Activated CD4-positive, alpha-beta T cell treated with anti-CD3 and anti-CD28 coated beads, Interleukin-2, amount 50 U/mL, for 4 hours (primary cell): ENCODE measurements around the gene RECK.
"Not testable (repeated sequence)": the region's sequence is repeated elsewhere in the genome, so short reads cannot be mapped to it uniquely, and the experiment has no call there.

ENCODE experiments used
- DNase-seq, 2 experiments: peaks; one replicate each; pipeline ENCODE4 v3.0.0-alpha.2; 2020

RECK gene

DNA sequence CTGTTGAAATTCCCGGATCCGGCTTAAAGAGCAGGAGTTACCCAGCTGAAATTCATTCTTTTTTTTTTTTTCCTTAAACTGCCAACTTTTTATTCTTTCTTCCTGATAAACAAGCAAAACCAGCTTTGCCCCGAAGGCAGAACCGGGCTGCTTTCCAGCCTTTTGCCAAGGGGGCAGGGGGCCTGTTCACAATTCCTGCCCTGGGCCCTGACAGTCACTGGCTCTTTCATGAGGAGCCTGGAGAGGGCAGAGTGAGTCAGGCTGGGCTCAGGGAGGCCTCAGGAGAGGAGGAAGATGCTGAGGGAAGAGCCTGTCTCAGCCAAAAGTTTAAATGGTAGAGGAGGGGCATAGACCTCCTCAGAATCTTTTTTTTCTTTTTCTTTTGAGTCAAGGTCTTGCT is 104.6 kb downstream of the RECK start:
- no peak for DNase-seq

DNA sequence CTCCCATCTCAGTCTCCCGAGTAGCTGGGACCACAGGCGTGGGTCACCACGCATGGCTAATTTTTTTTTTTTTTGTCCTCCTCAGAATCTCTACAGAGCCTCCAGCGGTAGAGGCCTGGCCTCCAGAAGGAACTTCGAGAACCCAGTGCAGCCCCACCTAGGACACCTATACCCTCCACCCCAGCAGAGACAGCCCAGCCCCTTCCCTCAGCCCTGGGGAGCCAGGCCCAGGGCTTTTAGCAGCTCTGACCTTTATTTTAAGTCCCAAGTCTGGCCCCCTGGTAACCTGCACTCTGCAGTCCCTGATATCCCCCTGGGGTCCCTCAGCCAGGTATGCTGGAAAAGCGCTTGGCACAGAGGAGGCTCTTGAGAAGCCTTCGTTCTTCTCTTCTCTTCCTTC is 105.0 kb downstream of the RECK start:
- no peak for DNase-seq

DNA sequence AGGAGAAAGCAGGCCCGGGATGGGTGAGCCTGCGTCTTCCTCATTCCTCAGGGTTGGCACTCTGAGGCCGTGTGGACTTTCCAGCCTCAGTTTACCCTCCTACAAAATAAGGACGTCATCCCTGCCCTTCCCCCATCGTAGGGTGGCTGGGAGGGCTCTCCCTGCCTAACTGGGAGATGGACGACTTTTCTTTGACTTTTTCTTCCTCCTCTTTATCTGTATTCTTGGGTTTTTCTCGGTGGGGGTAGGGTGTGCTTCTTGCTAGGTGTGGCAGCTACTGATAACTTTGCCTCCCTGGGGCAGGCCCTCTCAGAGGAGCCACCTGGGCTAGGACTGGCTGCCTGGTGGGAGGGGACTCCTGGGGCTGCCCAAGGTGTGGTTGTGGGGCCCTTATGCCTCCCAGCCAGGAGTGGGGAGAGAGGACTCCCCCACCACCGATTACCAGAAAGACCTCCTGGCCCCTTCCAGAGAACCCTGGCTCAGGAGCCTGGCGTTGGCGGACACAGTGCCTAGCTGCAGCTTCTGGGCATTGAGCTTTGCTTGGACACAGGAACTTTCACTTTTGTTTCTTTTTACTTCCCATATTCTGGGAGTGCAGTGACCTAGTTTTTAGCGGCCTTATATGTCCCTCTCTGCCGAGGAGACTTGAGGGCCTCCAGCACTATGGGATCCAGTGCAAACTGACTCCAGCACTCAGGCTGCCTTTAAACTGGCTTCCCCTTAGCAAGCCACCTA is 106.0 kb downstream of the RECK start:
- DNase-seq = no peak

DNA sequence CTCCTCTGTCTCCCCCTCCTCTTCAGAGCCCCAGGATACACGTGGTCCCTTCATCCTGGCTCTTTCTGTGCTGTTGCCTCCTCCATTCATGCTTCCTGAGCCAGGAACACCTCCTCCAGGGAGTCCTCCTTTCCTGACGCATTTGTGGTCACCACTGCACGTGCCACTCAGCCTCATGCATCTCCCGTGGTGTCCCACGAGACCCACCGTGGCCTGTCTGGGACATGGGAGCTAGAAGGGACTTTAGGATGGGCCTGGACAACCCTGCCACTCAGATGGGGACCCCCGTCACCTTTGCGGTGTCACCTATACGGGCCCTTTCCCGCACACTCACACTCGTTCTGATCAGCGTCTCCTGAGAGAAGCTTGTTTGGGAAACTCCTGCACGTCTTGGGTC is 106.5 kb downstream of the RECK start:
- no peak for DNase-seq

DNA sequence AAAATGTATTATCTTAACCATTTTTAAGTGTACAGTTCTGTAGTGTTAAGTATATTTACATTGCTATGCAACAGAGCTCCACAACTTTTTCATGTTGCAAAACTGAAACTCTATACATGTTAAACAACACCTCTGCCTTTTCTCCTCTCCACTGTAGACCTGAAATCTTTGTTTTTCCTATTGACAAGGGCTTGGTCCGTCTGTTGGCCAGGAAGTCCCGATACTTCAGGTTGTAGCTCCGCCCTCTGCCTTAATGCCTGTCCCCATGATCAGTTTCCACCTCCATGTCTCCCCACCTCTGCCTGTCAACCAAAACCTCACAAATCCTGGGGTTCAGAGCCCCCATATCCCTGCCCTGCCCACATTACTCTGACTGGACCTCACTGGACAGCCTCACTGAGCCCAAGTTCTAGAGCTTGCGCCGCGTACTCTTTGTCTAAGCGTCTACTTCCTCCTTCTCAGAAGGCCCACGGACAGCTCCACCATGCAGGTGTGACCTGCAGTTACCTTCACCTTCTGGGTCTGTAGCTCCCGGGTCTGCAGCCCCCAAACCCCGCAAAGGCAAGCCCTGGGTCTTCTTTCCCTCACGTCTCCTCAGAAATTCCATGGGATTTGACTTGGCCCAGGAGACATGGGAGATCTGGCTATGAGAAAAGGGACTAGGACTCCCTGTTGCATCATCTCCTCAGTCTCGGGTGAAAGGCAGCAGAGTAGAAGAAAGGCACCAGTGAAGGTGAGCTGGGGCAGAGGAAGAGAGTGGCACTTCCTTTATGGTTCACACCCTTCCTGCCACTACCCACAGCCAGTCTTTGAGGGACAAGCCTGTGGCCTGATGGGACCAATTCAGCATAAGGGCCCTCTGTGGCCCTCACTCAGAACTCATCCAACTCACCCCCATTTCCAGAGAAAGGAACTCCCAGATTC is 107.9 kb downstream of the RECK start:
- no peak for DNase-seq

DNA sequence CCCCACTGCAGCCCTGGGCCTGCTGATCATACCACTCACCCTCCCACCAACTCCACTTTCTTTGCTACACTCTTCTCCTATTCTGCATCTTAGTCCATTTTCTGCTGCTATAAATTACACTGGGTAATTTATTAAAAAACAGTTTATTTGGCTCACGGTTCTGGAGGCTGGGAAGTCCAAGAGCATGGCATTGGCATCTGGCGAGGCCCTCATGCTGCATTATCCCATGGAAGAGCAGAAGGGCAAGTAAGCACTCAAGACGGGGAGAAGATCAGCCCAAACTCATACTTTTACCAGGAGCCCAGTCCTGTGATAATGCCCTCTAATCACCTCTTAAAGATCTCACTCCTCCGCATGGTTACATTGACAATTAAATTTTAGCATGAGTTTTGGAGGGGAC is 109.3 kb downstream of the RECK start:
- no peak for DNase-seq

DNA sequence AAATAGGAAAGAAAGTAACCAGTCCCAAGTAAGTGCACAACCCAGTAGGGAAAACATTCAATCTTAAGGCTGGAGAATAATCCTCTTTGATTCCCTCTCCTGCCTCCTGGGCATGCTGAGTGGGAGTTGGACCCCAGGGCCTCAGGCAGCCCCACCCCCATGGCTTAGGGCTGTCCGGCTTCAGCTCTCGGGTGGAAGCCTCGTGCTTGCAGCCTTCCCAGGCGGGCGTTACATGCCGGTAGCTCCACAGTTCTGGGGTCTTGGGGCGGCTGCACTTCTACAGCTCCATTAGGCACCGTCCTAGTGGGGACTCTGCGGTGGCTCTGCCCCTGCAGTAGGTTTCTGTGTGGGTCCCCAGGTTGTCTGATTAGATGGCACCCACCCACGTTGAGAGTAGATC is 109.9 kb downstream of the RECK start:
- DNase-seq = no peak

DNA sequence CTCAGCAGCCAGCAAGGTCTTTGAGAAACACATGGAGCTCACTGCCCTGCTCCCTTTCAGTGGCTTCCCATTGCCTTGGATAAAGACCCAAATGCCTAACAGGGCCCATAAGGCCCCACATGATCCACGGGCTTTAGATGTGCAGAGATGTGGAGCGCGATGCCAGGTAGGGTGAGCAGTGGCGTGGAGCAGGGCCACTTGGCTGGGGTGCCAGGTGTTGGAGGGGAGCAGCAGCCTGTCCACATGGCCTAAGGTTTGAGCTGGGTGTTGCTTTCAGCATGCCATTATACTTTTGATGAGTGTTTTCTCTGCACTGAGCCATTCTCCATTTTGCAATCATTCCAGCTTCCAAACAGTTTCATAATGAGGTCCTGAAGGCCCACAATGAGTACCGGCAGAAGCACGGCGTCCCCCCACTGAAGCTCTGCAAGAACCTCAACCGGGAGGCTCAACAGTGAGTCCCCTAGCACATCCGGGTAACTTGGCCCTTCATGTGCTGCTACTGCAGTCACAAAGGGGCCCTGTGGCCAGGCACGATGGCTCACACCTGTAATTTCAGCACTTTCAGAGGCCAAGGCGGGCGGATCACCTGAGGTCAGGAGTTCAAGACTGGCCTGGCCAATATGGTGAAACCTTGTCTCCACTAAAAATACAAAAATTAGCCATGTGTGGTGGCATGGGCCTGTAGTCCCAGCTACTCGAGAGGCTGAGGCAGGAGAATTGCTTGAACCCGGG is 110.9 kb downstream of the RECK start:
- DNase-seq = no peak

DNA sequence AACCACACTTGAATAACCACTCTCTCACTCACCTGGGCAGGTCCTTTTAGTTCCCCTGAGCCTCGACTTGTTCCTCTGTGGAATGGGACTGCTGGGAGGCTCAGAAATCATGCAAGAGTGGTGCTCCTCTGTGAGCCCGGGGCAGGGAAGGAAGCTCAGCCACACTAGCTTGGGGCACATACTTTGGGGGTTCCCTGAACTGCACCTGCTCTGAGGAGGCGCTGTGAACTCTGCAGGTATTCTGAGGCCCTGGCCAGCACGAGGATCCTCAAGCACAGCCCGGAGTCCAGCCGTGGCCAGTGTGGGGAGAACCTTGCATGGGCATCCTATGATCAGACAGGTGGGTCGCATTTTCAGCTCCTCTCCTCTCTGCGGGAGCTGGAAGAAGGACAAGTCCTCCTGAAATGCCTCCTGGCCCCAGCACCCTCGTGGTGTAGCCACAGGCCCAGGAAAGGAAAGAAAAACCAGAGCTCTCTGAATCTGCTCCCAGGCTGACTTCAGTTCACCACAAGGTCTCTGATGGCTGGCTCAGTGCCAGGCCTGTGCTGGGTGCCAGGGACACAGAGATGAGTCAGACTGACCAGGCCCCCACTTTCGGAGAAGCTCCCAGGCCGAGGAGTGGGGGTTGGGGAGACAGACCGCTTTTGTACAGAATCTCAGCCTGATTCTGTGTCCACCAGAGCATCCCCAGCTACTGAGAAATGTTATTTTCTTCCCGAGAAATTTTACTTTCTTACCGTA is 111.8 kb downstream of the RECK start:
- peak; percentile 64 to 67 for DNase-seq

DNA sequence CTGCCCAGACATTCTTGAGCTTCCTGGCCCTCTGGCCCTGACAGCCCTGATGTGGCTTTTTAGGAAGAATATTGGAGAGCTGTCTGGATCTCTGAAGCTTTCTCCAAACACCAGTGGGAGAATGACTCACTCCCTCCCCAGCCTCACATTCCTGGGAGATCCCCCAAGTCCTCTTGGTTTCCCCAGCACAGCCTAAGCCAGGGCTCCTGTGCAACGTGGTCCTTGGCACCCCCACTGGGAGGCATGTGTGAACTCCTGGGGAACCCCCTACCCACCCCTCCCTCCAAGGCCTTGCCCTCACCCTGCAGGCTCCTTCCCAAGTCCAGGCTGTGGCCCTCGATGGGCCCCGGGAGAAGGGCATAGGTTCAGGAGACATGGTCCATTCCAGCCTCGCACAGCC is 112.5 kb downstream of the RECK start:
- DNase-seq = no peak

DNA sequence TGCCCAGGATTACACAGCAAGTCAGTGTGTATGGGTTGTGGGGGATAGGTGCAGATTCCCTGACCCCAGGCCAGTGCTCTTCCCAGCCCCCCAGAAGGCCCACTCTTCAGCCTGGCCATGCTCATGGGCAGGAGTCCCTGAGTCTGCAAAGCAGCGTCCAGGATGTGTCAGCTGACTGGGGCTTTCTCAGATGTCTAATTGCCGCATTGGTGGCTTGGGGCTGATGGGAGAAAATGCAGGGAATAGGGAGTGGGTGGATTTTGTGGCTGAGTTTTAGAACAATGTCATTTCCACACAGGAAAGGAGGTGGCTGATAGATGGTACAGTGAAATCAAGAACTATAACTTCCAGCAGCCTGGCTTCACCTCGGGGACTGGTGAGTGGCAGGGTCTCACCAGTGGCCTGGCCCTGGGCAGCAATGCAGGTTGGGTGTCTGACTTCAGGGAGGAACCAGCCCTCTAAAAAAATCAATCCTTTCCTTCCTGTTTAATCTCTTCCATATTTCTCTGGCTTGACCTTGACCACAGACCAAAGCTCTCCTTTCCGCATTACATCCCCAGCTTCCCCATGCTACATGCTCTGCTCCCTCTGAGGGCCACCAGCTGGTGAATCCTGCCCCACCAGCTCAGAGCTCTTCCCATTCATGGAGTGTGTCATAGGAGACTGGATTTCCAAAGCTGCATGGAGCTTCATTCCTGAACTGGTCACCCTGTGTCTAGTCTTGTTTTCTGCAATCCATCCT is 114.0 kb downstream of the RECK start:
- no peak for DNase-seq

DNA sequence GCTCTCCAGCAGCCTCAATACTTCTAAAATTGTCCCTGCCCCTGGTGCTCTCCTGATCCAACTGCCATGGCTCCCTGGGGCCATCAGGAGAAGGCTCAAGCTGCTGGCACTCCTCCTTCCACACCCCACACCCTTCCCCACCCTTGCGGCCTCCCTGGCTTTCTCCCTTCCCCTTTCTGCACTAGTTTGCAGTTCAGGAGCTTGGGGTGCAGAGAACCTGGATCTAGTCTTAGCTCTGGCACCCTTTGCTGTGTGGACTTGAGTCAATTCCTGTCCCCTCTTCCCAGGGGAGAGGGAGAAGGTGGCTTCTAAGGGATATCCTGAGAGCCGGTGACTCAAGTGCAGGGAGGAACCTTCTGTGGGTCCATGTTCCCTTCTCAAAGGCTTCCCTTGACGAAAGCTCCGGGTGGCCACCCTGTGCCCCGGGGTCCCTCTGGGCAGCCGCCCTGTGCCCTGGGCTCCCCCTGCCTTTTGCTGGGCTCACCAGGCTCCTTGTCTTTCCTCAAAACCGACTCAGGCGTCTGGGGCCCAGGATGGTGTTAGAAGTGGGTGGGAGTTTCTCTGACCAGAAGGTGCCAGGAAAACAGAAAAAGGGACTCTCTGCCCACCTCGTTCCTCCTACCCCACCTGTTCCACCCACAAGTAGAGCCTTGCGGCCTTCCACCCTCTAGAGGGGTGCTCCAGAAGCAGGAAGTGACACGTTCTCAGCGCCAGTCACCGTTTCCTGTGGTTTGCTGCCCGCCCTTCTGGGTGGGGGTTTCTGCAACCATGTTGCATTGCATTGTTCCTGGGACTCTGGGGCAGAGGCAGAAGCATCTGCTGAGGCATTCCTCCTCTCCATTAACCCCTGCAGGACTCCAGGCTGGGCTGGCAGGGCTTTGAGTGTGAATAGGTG is 114.8 kb downstream of the RECK start:
- DNase-seq = peak; percentile 84 to 87

DNA sequence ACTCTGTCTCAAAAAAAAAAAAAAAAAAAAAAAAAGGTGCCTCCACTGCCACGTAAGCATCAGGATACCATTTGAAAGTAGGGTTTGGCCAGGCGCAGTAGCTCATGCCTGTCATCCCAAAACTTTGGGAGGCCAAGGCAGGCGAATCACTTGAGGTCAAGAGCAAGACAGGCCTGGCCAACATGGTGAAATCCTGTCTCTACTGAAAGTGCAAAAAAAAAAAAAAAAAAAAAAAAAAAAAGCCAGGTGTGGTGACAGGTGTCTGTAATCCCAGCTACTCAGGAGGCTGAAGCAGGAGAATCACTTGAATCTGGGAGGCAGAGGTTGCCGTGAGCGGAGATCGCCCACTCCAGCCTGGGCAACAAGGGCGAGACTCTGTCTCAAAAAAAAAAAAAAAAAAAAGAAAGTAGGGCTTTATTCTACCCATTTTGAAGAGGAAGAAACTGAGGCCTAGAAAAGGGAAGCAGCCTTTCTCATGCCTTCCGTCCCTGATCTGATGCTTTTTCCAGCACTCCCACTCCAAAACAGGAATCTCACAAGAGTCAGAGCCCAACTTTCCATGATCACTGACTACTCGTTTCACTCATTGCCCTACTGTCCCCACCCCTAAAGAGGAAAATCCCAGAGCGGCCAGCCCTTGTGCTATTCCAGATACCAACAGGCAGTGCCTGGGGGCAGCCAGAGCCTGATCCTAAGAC is 116.2 kb downstream of the RECK start:
- DNase-seq = no peak

DNA sequence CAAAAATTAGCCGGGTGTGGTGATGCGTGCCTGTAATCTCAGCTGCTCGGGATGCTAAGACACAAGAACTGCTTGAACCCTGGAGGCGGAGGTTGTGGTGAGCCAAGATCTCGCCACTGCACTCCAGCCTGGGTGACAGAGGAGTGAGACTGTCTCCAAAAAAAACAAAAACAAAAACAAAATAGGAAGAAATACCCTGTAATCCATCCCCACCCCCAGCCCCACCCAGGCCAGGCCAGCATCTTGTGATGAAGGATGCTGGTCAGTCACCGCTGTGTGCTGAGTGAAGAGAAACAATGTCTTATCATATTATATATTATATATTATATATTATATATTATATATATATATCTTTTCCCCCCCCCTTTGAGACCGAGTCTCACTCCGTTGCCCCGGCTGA is 117.0 kb downstream of the RECK start:
- DNase-seq = no peak

DNA sequence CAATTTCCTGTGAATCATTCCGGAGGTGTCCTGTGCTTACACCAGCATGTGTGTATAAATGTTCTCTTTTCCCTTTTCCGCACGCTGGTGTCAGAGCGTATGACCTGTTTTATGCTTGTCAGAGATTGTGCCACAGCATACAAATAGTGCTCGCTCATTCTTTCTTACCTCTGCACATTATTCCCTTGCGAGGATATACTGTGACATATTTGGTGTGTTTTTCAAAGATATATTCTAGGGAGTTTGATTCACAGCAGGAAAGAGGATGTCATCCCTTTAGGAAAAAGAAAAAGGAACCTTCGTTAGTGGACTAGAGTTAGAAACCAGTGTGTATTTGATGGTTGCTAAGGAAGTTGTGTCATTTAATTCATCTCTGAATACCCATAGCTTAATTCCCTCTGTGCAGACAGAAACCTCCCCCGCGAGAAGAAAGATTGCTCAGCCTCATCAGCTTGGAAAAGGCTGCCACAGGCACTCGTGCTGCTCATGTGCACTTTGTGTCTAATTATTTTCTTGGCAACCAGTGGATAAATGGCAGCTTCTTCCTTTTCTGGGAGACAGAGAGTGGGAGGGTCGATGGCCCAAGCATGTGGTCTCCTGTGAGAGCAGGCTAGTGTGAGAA is 117.7 kb downstream of the RECK start:
- DNase-seq = no peak

DNA sequence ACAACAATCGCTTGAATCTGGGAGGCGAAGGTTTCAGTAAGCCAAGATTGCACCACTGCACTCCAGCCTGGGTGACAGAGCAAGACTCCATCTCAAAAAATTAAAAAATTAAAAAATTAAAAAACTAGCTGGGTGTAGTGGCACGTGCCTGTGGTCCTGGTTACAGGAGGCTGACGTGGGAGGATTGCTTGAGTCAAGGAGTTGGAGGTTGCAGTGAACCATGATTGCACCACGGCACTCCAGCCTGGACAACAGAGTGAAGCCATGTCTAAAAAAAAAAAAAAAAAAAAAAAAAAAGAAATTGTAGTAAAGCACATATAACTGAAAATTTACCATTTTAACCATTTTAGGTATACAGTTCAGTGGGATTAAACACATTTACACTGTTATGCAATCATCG is 119.4 kb downstream of the RECK start:
- no peak for DNase-seq

DNA sequence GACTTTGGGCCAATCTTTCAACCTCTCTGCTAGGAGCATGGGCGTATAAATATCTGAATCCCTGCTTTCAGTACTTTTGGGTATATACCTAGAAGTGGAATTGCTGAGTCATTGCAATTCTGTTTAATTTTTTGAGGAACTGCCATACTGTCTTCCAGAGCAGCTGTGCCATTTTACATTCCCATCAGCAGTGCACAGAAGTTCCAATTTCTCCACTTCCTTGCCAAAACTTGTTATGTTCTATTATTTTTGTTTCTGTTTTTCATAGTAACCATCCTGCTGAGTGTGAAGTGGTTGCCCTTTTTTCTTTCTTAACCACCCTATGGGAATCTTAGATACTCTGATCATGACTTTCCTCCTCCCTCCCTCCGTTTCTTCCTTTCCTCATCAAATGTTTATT is 121.4 kb downstream of the RECK start:
- no peak for DNase-seq

DNA sequence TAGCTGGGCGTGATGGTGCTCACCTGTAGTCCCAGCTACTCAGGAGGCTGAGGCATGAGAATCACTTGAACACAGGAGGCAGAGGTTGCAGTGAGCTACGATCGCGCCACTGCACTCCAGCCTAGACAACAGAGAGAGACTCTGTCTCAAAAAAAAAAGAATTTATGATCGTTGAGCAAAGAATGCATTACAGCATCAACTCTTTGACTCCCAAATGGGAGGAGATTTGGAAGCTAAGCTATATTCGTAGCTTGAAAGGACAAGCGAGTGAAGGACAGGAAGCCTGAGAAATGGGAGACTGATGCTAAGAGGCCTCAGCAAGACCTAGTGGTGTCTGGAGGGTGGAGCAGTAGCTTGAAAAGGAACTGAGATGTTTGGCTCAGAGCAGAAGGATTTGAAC is 122.2 kb downstream of the RECK start:
- DNase-seq = no peak

DNA sequence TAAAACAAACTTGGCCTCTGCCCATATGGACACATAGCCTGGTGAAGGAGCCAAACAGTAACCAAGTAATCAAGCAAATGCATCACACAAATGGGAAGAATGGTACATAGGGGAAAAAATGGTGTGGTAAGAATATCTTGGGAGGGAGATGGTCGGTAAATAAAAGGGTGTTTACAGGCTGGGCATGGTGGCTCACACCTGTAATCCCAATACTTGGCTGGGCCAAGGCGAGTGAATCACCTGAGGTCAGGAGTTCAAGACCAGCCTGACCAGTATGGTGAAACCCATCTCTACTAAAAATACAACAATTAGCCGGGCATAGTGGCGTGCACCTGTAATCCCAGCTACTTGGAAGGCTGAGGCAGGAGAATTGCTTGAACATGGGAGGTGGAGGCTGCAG is 122.8 kb downstream of the RECK start:
- not testable (repeated sequence) for DNase-seq

DNA sequence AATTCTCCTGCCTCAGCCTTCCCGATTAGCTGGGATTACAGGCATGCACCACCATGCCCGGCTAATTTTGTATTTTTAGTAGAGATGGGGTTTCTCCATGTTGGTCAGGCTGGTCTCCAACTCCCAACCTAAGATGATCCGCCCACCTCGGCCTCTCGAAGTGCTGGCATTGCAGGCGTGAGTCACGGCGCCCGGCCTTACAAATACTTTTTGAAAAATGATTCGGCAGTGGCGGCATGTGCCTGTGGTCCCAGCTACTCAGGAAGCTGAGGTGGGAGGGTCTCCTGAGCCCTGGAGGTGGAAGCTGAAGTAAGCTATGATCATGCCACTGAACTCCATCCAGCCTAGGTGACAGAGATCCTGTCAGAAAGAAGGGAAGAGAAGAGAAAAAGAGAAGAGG is 123.4 kb downstream of the RECK start:
- DNase-seq = not testable (repeated sequence)
